ENCODE data around the gene ZNF26.
"Not testable (repeated sequence)": the region's sequence is repeated elsewhere in the genome, so short reads cannot be mapped to it uniquely, and the experiment has no call there.

The ZNF26 gene

GRCh38 chr12:132955094-132956010, 30.8 kb upstream of the ZNF26 start:
- no peak for DNase-seq

GRCh38 chr12:132956011-132956788, 30.0 kb upstream of the ZNF26 start, which contains the start of gene ZNF605:
ZNF605 (minus strand) TSS chr12:132956306; CDS start chr12:132945635, 10,671 bp downstream.
- peak; percentile 86 for DNase-seq

GRCh38 chr12:132961790-132962189, 24.4 kb upstream of the ZNF26 start:
- not testable (repeated sequence) for DNase-seq

- DNase-seq, result not testable (repeated sequence)
Observed at GRCh38 chr12:132963947-132964346, 22.2 kb upstream of the ZNF26 start.

- no peak for DNase-seq
Observed at GRCh38 chr12:132965796-132966195, 20.4 kb upstream of the ZNF26 start.

- no peak for DNase-seq
Observed at GRCh38 chr12:132966676-132967415, 19.3 kb upstream of the ZNF26 start.

- no peak for DNase-seq
Observed at GRCh38 chr12:132967736-132968135, 18.4 kb upstream of the ZNF26 start.

- DNase-seq, result no peak
Observed at GRCh38 chr12:132972374-132972773, 13.8 kb upstream of the ZNF26 start.

GRCh38 chr12:132976870-132977269, 9.3 kb upstream of the ZNF26 start:
- DNase-seq, result peak; percentile 41

GRCh38 chr12:132986885-132987225, 688 bp downstream of the ZNF26 start:
- no peak for DNase-seq

- DNase-seq, result no peak
Observed at GRCh38 chr12:132998741-132999140, 12.6 kb downstream of the ZNF26 start.

GRCh38 chr12:133010657-133011297, 24.6 kb downstream of the ZNF26 start:
- DNase-seq, result no peak

- DNase-seq, result no peak
Observed at GRCh38 chr12:133023566-133023965, 37.4 kb downstream of the ZNF26 start.

GRCh38 chr12:133026996-133027395, 40.8 kb downstream of the ZNF26 start:
- no peak for DNase-seq

GRCh38 chr12:133037207-133038005, 51.2 kb downstream of the ZNF26 start, which contains the start of gene ZNF84:
ZNF84 (plus strand) TSS chr12:133037509; CDS start chr12:133041468, 3,959 bp downstream.
- DNase-seq, result peak; percentile 98

- DNase-seq, result no peak
Observed at GRCh38 chr12:133038118-133038709, 52.0 kb downstream of the ZNF26 start.

- DNase-seq, result no peak
Observed at GRCh38 chr12:133046698-133047097, 60.5 kb downstream of the ZNF26 start.

- DNase-seq, result no peak
Observed at GRCh38 chr12:133057446-133057845, 71.3 kb downstream of the ZNF26 start.

GRCh38 chr12:133058203-133059113, 72.3 kb downstream of the ZNF26 start:
- DNase-seq, result no peak

GRCh38 chr12:133061954-133062353, 75.8 kb downstream of the ZNF26 start:
- no peak for DNase-seq
